DMS53 (cell line): Measurements from ENCODE around the gene GNL1.
"Not testable (repeated sequence)": the region's sequence is repeated elsewhere in the genome, so short reads cannot be mapped to it uniquely, and the experiment has no call there.

Experiments used
- DNase-seq: peaks from one replicate; lab custom pipeline; 2025; lab: John Stamatoyannopoulos, UW

GNL1 gene

DNA sequence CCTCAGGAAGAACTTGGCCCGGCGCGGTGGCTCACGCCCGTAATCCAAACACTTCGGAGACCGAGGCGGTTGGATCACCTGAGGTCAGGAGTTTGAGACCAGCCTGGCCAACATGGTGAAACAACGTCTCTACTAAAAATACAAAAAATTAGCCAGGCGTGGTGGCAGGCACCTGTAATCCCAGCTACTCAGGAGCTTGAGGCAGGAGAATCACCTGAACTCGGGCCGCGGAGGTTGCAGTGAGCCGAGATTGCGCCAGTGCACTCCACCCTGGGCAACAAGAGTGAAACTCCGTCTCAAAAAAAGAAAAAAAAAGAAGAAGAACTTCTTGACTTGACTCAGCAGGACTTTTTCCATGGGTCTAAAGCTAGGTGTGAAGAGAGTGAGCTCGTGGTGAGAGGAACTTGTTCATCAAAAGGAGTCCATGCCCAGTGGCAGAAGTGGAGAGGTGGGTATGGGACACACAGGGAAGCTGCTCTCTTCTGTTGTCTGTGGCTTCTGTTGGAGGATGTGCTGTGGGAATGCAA is 26.9 kb downstream of the GNL1 start:
- not testable (repeated sequence) for DNase-seq

DNA sequence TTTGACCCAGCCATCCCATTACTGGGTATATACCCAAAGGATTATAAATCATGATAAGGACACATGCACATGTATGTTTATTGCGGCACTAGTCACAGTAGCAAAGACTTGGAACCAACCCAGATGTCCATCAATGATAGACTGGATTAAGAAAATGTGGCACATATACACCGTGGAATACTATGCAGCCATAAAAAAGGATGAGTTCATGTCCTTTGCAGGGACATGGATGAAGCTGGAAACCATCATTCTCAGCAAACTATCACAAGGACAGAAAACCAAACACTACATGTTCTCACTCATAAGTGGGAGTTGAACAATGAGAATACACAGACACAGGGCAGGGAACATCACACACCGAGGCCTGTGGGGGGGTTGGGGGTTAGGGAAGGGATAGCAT is 29.8 kb downstream of the GNL1 start:
- DNase-seq = not testable (repeated sequence)

DNA sequence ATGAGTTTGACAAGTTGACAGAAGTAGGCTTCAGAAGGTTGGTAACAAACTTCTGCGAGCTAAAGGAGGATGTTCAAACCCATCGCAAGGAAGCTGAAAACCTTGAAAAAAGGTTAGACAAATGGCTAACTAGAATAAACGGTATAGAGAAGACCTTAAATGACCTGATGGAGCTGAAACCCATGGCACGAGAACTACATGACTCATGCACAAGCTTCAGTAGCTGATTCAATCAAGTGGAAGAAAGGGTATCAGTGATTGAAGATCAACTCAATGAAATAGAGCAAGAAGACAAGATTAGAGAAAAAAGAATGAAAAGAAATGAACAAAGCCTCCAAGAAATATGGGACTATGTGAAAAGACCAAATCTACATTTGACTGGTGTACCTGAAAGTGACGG is 34.3 kb downstream of the GNL1 start:
- not testable (repeated sequence) for DNase-seq

DNA sequence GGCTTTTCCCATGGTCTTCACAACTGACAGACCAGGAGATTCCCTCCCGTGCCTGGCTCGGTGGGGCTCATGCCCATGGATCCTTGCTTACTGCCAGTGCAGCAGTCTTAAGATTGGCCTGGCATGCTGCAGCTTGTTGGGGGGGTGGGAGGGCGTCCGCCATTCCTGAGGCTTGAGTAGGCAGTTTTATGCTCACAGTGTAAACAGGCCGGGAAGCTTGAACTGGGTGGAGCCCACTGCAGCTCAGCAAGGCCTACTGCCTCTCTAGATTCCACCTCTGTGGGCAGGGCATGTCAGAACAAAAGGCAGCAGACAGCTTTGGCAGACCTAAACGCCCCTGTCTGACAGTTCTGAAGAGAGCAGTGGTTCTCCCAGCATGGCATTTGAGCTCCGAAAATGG is 35.2 kb downstream of the GNL1 start:
- DNase-seq = not testable (repeated sequence)

DNA sequence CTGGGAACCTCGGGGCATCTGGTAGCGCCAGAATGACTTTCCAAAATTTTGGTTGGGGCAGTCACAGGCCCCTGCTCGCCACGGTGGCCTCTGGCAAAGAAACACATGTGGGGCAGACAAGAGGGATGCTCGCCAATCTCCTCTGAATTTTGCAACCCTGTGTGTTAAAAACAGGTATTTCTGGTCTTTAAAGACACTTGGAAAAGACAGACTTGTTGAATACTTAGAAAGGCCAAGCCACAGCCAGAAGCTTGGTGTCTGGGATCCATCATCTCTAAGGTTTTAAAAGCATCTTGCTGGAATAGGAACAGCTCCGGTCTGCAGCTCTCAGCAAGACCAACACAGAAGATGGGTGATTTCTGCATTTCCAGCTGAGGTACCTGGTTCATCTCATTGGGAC is 35.8 kb downstream of the GNL1 start:
- no peak for DNase-seq

DNA sequence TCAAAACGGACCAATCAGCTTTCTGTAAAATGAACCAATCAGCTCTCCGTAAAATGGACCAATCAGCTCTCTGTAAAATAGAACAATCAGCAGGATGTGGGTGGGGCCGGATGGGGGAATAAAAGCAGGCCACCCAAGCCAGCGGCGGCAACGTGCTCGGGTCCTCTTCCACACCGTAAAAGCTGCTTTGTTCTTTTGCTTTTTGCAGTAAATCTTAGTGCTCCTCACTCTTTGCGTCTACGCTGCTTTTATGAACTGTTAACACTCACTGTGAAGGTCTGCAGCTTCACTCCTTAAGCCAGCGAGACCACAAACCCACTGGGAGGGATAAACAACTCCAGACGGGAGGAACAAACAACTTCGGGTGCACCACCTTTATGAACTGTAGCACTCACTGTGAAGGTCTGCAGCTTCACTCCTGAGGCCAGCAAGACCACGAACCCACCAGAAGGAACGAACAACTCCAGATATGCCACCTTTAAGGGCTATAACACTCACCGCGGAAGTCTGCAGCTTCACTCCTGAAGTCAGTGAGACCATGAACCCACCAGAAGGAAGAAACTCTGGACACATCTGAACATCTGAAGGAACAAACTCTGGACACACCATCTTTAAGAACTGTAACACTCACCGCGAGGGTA is 37.7 kb downstream of the GNL1 start:
- DNase-seq = peak; percentile 24

DNA sequence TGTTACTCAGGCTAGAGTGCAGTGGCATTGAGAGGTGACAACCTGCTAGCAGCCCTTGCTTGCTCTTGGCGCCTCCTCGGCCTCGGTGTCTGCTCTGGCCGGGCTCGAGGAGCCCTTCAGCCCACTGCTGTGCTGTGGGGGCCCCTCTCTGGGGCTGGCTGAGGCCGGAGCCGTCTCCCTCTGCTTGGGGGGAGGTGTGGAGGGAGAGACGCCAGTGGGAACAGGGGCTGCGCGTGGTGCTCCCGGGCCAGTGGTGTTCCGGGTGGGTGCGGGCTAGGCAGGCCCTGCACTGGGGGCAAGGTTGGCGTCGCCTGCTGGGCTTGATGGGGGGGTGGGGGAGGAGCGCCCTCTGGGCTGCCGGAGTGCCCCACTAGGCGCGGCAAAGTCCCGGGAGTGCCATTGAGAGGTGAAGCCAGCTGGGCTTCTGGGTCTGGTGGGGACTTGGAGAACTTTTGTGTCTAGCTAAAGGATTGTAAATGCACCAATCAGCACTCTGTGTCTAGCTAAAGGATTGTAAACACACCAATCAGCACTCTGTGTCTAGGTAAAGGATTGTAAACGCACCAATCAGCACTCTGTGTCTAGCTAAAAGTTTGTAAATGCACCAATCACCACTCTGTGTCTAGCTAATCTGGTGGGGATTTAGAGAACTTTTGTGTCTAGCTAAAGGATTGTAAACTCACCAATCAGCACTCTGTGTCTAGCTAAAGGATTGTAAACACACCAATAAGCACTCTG is 38.4 kb downstream of the GNL1 start:
- not testable (repeated sequence) for DNase-seq

DNA sequence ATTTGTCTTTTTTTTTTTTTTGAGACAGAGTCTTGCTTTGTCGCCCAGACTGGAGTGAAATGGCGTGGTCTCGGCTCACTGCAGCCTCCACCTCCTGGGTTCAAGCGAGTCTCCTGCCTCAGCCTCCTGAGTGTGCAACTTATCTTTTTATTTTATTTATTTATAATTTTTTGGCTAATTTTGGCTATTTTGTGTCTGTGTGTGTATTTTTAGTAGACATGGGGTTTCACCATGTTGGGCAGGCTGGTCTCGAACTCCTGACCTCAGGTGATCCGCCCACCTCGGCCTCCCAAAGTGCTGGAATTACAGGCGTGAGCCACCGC is 39.6 kb downstream of the GNL1 start:
- DNase-seq = not testable (repeated sequence)

DNA sequence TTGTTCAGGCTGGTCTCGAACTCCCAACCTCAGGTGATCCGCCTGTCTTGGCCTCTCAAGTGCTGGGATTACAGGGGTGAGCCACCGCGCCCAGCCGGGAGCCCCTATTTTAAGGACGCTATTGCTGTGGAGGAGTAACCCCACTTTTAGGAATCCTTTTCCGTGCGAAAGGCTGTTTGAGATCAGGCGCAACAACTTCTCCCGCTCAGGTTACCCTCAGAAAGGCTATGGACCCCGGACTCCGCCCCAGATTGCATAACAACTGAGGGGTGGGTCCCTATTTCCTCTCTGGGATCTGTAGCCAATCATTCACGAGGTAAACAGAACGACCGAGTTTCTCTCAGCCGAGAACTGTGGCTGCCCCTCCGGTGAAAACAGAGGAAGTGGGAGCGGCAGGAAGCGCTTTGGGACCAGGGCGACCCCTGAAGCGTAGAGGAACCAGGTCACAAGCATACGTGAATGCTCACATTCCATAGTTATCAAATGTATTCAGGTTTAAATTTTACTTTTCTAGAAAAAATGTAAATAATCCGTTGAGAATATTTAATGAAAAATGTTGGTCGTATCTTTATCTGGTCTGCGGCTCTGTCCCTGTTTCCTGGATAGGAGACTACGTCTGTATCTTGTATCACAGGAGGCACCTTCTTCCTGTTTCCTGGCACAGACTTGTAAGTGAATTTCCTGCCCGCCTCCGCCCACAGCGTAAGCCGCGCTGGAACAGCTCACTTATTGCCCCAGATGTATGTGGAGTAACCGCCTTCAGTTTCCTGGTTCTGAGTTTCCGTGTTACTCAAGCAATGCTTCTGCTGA is 40.1 kb downstream of the GNL1 start:
- peak; percentile 94 for DNase-seq

DNA sequence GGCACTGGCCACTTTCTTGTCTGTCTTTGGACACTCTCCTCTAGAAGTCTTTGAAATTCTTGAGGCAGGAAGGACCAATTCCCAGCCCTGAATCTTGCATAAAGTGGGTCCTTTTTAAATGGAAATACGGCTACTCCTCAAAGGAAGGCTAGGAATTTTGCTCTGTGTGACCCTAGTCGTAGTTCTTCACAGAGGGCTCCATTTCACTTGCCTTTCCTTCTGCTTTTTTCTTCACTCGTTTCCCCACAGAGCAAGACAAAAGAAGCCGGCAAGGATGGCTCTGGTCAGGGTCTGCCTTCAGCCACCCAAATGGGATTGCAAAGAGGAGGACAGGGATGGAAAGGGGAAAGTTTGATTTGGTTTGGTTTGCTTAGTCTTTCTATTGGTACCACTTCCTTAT is 41.2 kb downstream of the GNL1 start:
- DNase-seq = no peak

DNA sequence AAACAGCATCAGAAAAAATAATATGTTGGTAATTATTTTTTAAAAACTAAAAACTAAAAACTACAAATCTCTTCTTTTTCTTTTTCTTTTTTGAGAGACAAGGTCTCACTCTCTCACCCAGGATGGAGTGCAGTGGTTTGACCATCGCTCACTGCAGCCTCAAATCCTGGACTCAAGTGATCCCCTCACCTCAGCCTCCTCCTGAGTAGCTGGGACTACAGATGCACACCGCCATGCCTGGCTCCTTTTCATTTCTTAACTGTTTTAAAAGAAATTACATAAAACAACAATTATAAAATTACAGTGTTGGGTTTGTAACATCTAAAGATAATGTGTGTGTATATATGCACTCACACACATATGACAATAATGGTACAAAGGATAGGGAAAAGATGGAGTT is 42.8 kb downstream of the GNL1 start:
- DNase-seq = no peak

DNA sequence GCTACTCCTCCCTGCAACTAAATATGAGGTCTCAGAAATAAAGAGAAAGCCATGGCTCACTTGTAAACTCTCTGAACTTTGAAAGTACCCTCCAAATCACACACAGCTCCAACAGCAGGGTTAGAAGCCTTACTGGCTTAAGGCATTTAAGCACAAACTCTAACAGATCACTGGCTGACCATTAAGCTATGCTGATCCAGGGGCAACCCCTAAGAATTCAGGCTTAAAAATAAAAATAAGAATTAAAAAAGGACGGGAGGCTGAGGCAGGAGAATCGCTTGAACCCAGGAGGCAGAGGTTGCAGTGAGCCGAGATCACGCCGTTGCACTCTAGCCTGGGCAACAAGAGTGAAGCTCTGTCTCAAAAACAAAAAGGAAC is 45.1 kb downstream of the GNL1 start:
- no peak for DNase-seq

DNA sequence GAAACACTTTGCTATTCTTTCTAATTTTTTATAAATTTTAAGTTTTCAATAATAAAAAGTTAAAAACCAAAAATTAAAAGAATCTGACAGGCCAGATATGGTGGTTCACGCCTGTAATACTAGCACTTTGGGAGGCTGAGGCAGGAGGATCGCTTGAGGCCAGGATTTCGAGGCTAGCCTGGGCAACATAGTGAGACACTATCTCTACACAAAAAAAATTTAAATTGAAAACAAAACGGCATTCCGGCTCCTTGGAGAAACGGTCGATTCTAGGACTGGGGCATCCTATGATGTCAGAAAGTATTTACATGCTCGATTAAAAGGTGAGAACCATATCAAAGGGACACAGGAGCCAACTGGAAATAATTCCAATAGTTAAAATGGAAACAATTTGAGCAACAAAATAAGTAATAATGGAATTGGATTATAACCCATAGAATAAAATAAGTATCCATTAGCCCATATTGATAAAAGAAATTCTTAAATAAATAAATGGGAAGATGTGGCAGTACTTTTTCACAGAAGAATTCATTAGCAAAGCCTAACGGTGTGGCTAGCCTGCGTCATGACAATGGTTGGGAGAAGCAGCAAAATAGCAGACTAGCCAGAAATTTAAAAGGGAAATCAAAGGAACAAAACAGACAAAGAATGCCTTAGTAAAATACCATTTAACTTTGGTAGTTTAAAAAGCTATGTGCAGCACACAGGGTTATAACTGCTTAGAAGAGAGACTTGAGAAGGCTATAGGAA is 45.7 kb downstream of the GNL1 start:
- no peak for DNase-seq

DNA sequence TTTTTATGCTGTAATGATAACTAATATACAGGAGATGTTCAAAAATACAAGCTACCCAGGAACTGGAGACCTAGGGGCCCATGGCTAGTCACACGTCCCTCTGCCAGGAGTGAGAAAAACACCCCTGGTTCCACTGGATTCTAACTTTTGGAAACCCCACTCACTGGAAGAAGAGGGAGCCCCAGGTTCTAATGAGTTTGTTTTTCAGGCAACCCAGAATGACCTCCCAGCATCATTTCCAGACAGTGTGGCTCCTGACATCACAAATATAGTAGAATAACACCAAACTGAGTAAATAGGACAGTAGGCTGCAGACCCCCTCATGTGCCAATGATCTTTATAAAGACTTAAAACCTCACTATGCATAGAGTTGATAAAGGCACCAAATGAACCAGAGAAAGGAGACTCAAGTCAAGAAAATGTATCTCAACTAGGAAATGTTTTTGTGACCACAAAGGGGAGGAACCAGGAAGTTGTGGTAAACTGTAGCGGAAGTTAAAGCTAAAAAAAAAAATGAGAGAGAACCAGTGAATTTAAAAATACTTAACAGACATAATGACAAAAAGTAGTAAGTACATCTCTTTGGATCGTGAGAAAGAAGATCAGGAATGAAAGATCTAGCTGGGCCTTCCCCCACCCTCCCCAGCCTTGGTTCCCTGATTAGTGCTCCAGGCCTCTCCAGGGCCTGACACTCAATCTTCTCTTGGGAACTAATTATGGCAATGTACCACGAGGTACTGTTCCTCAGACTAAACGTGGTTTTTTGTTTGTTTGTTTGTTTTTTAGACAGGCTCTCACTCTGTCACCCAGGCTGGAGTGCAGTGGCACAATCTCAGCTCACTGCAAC is 47.2 kb downstream of the GNL1 start:
- no peak for DNase-seq

DNA sequence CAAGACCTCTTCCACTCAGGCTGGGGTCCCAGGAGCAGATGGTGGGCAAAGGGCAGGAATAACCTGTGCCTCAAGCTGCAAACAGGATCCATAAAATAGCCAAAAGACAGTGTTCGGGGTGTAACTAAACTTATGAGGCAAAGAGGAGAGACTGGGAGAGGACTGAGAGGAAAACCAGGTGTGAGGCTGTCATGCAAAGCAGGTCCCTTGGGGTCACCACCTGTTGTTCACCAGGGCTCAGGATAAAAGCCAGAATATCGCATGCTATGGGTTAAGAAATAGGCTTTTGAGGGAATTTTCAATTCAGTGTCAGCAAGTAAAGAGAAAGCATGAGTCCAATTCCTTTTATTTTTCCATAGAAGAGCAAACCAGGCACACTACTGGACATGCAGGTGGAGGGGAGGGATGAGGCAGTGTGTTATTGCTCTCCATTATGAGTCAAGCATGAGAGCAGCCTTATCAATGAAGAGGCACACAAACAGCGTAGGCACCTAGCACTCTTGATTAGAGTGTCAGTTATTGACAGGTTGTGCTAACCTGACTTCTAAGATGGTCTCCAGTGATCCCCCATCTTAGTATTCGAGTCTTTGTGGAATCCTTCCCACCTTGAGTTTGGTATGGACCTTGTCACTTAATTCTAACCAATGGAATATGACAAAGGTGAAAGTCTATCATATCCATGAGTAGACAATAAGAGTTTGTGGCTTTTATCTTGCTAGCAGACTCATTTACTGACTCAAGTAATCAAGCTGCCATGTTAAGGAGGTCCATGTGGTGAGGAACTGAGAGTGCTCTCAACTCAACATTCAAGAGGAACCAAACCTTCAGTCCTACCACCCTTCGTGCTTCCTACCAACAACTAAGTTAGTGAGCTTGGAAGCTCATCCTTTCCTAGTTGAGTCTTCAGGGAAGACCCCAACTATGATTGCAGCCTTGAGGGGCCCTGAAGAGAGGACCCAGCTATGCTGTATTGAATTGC is 48.2 kb downstream of the GNL1 start:
- no peak for DNase-seq

DNA sequence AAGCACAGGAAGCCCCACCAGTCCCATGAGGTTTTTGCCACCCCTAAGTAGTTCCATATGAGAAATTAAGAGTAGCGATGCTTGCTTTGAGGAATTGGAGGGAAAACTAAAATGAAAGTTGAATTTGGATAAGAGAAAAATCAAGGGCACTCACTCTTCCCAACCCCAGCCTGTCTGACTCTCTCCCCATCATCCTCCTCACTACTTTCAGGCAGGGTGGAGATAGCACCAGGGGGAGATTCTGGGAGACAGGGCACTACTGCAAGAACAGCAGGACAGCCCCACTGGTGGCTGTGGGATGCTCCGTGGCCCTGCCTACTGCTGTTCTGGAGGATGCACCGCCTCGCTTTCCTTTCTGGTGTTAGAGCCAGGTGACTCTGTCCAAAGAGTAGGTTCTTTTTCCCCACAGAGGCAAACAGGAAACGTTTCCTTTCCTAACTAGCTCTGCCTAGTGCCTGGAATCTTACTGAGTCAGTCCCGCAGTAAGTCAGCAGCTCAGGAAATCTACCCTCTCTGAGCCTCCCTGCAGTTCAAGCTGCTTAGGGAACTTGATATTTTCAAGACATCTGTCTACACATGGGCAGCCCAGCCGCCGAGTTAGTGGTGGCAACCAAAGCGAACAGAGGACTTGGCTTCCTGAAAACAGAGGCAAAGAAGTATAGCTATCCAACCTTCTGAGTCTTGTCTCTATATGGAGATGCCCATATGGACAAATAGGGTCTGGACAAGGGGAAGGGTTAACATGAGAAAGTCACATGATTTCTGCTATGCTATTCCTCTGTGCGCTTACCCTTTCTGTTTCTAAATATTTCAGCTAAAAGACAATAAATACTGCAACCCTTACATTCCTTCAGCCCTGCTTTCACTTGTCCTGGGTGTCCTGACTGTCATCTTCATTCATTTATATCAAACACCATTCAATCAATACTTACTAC is 55.6 kb downstream of the GNL1 start:
- DNase-seq = no peak

DNA sequence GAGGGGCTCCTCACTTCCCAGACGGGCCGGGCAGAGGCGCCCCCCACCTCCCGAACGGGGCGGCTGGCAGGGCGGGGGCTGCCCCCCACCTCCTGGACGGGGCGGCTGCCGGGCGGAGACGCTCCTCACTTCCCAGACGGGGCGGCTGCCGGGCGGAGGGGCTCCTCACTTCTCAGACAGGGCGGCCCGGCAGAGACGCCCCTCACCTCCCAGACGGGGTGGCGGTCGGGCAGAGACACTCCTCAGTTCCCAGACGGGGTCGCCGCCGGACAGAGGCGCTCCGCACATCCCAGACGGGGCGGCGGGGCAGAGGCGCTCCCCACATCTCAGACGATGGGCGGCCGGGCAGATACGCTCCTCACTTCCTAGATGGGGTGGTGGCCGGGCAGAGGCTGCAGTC is 57.6 kb downstream of the GNL1 start:
- not testable (repeated sequence) for DNase-seq

DNA sequence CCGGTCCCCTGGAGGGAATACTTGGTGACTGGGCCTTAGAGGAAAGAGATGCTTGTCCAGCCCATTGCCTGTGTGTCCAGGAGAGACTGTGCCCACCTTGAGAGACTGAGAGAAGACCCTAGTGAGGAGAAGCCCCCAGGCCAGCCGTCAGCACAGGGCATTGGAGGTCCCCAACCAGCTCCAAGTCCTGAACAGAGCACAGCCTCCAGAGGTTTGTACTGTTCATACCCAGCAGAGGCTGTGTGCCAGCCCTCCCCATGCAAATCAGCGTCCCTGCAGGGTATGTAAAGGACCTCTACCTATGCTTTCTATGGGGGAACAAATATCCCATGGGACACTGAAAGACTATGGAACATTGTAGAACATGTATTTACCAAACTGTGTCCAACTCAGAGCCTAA is 58.6 kb downstream of the GNL1 start:
- no peak for DNase-seq

DNA sequence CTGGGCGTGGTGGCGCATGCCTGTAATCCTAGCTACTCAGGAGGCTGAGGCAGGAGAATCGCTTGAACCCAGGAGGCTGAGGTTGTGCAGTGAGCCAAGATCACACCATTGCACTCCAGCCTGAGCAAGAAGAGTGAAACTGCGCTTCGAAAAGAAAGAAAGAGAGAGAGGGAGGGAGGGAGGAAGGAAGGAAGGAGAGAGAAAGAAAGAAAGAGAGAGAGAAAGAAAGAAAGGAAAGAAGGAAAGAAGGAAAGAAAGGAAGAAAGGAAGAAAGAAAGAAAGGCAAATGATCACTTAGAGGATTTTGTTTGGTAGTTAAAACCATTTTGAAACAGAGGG is 59.1 kb downstream of the GNL1 start:
- not testable (repeated sequence) for DNase-seq
